GM21390 (cell line): ENCODE measurements around the gene SCMH1.

Source experiments
- ATAC-seq: cut with Tn5 transposase; IDR thresholded peaks from one replicate; pipeline ENCODE4 v1.9.1; 2021; ENCODE audit not compliant: unreplicated experiment

The SCMH1 gene

GRCh38 chr1:41033272-41033671 is 208.8 kb downstream of the SCMH1 start:
- ATAC-seq: no peak

- ATAC-seq: no peak
These were observed 210.0 kb downstream of the SCMH1 start for GRCh38 chr1:41032147-41032546.

- ATAC-seq: no peak
These were observed 211.1 kb downstream of the SCMH1 start for GRCh38 chr1:41030872-41031616.

GRCh38 chr1:41028034-41028642 is 214.0 kb downstream of the SCMH1 start:
- ATAC-seq: no peak

- no peak for ATAC-seq
These were observed 215.9 kb downstream of the SCMH1 start for GRCh38 chr1:41025979-41026819.

GRCh38 chr1:41024953-41025352 is 217.2 kb downstream of the SCMH1 start:
- ATAC-seq: no peak

GRCh38 chr1:41023279-41023990 is 218.7 kb downstream of the SCMH1 start:
- ATAC-seq: no peak

GRCh38 chr1:41022424-41022823 is 219.7 kb downstream of the SCMH1 start:
- ATAC-seq: no peak

GRCh38 chr1:41021526-41022308 is 220.4 kb downstream of the SCMH1 start, which contains the start of gene SLFNL1:
Gene SLFNL1 (minus strand): TSS chr1:41021725. CDS start chr1:41020660, 1,065 bp downstream.
- no peak for ATAC-seq

- no peak for ATAC-seq
These were observed 221.5 kb downstream of the SCMH1 start for GRCh38 chr1:41020654-41021053.

GRCh38 chr1:41020109-41020576 is 222.0 kb downstream of the SCMH1 start:
- no peak for ATAC-seq

GRCh38 chr1:41019353-41019745 is 222.8 kb downstream of the SCMH1 start:
- no peak for ATAC-seq

- no peak for ATAC-seq
These were observed 224.1 kb downstream of the SCMH1 start for GRCh38 chr1:41018018-41018410.

- ATAC-seq: no peak
These were observed 224.7 kb downstream of the SCMH1 start for GRCh38 chr1:41017141-41018017.

GRCh38 chr1:41015897-41016470 is 226.1 kb downstream of the SCMH1 start:
- no peak for ATAC-seq

- no peak for ATAC-seq
These were observed 226.7 kb downstream of the SCMH1 start for GRCh38 chr1:41015281-41015896.

- ATAC-seq: no peak
These were observed 227.2 kb downstream of the SCMH1 start for GRCh38 chr1:41014871-41015270.

- ATAC-seq: no peak
These were observed 228.3 kb downstream of the SCMH1 start for GRCh38 chr1:41013796-41014195.
